ENCODE measurements around the gene EGFR.
"Not testable (repeated sequence)": the region's sequence is repeated elsewhere in the genome, so short reads cannot be mapped to it uniquely, and the experiment has no call there.

Gene EGFR

DNA sequence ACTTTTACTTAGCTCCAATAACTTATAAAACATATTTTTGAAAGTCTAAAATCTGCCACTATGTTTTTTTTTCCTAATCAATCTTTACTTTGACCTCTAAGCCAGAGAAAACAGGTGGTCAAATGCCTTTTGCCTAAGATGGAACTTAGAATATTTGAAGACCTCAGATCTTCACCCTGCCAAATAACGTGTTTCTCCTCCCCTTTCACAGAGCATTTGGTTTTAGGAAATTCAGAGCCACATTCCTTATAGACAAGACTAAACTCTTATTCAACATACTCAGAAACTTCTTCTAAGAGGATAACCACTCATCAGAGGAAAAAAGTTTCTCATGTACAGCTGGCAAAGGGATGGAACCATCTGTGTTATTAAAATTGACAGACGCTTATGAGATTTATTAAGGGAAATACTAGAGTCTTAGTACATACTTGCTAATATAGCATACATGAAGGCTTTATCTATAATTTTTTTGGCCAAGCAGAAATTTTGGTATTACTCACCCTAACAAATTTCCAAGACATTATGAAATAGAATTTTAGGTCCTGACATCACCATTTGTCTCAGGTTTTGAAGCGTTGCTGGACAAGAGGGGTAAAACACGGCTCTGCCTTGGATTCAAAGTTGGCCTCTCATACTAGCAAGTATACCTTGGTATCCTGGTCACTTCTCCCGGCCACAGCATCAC lies 2.6 kb upstream of the EGFR start:
- no peak for DNase-seq

GRCh38 chr7:55016746-55017090 lies 2.1 kb upstream of the EGFR start:
- no peak for DNase-seq

GRCh38 chr7:55017841-55018240 lies 976 bp upstream of the EGFR start:
- DNase-seq = no peak

DNA sequence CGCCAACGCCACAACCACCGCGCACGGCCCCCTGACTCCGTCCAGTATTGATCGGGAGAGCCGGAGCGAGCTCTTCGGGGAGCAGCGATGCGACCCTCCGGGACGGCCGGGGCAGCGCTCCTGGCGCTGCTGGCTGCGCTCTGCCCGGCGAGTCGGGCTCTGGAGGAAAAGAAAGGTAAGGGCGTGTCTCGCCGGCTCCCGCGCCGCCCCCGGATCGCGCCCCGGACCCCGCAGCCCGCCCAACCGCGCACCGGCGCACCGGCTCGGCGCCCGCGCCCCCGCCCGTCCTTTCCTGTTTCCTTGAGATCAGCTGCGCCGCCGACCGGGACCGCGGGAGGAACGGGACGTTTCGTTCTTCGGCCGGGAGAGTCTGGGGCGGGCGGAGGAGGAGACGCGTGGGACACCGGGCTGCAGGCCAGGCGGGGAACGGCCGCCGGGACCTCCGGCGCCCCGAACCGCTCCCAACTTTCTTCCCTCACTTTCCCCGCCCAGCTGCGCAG lies 424 bp downstream of the EGFR start:
- peak; percentile 30 for DNase-seq

DNA sequence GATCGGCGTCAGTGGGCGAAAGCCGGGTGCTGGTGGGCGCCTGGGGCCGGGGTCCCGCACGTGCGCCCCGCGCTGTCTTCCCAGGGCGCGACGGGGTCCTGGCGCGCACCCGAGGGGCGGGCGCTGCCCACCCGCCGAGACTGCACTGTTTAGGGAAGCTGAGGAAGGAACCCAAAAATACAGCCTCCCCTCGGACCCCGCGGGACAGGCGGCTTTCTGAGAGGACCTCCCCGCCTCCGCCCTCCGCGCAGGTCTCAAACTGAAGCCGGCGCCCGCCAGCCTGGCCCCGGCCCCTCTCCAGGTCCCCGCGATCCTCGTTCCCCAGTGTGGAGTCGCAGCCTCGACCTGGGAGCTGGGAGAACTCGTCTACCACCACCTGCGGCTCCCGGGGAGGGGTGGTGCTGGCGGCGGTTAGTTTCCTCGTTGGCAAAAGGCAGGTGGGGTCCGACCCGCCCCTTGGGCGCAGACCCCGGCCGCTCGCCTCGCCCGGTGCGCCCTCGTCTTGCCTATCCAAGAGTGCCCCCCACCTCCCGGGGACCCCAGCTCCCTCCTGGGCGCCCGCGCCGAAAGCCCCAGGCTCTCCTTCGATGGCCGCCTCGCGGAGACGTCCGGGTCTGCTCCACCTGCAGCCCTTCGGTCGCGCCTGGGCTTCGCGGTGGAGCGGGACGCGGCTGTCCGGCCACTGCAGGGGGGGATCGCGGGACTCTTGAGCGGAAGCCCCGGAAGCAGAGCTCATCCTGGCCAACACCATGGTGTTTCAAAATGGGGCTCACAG lies 1.1 kb downstream of the EGFR start:
- DNase-seq = no peak

DNA sequence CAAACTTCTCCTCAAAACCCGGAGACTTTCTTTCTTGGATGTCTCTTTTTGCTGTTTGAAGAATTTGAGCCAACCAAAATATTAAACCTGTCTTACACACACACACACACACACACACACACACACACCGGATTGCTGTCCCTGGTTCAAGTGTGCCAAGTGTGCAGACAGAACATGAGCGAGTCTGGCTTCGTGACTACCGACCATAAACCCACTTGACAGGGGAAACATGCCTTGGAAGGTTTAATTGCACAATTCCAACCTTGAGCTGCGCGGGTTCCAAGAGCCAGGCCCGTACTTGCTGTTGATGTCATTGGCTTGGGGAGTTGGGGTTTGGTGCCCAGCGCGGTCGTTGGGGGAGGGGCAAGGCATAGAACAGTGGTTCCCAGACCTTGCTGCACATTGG lies 1.7 kb downstream of the EGFR start:
- no peak for DNase-seq

DNA sequence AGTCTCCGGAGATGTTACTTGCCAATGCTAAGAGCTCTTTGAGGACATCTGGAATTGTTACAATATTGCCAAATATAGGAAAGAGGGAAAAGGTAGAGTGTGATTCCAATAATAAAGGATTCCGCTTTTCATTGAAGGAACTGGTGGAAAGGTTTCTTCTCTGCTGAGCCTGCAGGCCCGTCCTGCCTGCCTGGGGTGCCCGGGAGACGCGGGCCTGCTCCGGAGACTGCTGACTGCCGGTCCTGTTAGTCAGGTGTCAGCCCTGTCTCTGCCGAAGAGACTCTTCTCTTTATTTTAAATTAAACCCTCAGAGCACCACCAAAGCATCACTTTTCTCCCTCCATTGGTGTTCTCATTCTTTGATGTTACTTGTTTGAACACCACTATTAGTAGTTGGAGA lies 2.2 kb downstream of the EGFR start:
- DNase-seq = no peak

- DNase-seq = no peak
These were observed 3.5 kb downstream of the EGFR start for GRCh38 chr7:55022002-55022985.

DNA sequence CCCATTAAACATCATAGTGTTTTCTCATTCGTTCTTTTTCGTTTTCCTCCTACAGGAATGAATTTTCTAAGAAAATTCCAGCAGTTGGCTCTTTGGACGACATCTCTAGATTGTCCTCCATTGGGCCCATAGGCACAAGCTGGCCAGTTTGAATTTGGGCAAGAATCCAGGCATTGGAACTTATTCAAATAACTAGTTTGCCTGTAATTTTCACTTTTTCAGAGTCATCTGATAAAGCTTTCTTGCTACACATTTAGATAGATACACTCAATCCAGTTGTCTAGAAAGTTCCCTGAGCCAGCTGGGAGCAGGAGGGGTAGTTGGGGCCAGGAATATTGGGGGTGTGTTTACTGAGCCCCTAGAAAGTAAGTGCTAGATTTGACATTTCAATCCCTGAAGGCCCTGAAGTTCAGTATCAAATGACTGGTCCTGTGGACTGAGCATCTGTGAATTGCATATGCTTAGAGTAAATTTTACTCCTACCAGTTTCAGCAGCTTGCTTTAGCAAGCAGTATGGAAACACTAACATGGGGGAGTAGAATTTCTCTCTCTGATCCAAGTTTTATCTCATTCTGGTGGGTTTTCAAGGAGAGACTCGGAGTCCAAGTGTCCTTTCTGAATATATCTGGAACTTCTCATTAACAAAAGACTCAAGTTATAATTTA lies 5.2 kb downstream of the EGFR start:
- DNase-seq = no peak

GRCh38 chr7:55024776-55025175 lies 6.0 kb downstream of the EGFR start:
- DNase-seq = no peak

DNA sequence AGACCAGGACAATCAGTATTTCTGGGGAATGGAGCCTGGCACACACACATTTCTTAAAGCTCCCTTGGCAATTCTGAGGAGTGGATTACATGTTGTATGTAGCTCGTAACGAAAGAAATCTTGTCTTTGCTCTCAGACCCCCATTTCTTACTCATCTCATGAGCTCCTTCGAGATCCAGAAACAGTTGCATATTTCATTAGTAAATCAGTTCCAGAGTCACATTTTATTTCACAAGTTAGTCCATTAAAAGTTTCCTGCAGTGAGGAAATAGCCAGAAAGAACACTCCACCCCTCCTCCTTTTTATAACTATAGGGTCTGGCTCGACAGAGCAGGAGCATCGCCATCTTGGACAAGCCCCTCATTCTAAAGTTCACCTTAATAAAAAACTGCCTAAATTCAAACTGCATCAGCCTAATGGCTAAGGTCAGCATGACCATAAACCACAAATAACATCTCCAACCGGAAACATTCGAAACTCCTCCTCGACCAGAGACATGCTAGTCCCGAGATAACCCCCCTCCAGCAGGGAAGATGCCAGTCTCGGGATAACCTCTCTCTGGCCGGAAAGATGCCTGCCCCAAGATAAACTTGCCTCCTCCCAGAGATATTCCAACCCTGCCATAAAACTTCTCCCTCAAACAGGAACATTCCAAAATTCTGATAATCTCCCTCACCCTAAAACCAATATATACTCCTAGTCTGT lies 7.4 kb downstream of the EGFR start:
- DNase-seq = no peak

DNA sequence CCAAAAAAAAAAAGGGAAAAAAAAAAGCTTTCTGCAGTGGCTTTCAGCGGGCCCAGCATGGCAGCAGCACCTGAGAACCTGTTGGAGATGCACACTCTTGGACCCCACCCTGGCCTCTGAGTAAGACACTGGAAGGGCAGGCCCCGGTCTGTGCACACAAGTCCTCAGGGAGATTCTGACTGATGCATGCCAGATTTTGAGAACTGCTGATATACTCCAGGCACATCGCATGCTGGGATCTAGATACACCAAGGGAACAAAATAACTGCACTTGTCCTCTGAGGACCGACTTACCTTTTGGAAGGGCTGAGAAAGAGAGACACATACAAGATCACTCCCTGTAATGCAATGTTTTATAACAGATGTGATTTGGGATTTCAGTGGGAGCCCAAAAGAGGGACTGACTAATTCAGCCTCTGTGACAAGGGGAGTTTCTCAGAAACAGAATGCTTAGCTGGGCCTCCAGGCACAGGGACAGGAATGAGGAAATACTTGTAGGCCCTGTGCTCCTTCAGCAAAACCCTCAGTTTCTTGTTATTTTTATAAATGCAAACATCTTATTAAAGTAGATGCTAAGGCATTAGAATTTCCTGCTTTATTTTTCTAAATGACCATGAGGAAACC lies 8.2 kb downstream of the EGFR start:
- no peak for DNase-seq

DNA sequence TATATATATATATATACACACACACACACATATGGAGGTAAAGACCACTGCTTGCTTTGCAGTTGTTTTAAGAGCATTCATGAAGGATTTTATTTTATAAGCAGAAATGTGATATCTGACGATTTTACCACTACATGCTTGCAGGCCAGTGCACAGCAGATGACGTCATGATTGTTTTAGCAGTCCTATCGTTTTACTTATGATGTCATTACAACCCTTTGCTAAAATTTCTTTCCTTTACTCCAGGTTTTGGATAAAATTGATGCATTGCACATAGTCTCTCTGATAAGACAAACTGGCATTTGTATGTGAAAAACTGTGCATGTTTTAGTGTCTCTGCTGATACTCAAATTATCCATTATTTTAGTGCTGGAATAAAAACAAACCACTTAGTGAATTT lies 9.2 kb downstream of the EGFR start:
- no peak for DNase-seq

DNA sequence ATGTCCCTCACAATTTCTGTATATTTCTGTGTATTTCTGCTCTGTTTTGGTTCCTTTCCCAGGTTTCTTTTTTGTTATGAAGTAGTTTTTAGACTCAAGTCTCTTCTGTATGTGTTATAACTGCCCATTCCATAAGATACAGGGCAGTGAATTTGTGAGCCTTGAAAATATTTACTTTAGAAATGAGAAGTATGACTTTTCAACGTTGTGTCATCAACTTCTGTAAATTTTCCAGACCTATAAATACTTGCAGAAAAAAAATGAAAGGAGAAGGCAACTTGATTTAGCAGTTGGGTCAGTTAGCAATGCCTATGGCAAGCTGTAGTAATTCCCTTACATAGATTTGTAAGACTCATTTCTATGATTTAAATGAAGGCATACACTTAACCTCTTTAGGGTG lies 11.5 kb downstream of the EGFR start:
- DNase-seq = no peak

- no peak for DNase-seq
These were observed 12.3 kb downstream of the EGFR start for GRCh38 chr7:55031075-55031474.

- DNase-seq = no peak
These were observed 13.4 kb downstream of the EGFR start for GRCh38 chr7:55032069-55032699.

DNA sequence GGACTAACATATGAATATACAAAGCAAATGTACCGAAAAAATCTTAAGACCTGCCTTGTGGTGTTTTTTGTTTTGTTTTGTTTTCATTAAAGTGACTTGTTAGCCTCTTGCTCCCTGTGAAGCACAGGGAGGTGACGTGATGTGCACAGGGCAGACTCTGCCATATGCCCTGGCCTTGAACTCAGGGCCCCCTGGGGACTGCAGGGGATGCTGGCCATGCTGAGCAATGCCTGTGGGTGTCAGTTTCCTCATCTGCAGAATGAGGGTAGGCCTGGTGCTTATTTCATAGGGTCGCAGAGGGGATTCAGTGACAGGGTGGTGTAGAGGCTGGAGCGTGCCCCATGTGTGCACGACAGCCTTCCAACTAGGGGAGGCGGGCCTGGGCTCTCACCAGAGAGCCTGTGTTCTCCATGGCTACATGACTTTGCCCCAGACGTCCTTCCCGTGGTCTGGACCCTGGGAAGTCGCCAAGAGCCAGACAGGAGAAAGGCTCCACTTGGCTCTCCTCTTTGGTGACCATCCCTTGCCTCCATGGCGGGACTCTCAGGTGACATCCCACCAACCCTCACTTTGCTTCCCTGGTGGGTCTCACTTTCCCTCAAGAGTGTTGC lies 14.5 kb downstream of the EGFR start:
- DNase-seq = no peak

DNA sequence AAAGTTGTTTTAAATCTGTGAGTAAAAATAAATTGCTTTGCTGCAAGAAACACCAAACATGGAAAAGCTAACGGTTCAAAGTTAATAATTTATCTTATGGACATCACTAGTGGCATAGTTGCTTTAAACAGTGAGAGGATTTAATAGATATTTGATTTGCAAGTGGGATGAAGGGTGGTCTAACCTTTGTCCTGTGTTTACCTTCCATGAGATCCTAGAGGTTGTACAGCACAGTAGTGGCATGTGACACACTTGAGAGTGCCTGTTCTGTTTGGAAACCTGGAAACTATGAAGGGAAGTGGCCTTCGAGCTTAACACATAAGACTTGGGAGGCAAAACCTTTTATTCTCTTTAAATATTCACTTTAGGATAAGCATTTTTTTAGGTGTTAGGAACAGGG lies 16.0 kb downstream of the EGFR start:
- no peak for DNase-seq

GRCh38 chr7:55035410-55035809 lies 16.6 kb downstream of the EGFR start:
- not testable (repeated sequence) for DNase-seq

DNA sequence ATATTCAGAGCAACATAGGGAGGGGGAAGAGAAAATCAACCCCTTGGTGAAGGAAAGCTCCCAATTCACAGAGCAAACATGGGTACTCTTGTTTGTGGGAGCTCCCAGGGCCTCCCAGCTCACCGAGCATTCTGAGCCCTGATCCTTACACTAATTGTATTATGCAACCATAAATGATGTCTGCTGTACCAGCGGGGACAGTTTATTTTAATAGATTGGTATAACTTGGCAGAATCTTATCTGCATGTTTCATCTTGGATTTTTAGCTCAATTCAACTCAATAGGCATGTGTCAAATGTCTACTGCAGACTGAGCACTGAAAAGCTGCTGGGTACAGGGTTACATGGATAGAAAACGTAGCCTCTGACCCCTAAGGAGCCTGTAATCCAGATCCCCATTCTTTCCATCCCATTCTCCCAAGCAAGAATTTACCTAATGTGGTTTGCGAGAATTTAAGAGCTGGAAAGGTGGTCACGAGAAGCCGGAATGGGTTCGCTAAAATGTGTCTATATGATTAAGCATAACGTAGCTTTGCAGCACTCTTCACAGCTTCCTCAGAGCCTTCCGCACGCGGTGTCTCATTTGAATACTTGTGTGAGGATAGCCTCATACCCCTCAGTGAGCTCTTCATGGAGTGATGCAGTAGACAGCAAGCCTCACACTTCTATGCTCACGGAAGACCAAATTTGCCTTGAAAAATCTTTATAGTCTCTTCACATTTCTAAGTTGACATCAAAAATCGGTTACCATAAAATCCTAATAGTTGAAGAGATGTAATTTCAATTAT lies 18.3 kb downstream of the EGFR start:
- no peak for DNase-seq
